Measurements from ENCODE around the gene AFAP1.

AFAP1 gene, protein sequence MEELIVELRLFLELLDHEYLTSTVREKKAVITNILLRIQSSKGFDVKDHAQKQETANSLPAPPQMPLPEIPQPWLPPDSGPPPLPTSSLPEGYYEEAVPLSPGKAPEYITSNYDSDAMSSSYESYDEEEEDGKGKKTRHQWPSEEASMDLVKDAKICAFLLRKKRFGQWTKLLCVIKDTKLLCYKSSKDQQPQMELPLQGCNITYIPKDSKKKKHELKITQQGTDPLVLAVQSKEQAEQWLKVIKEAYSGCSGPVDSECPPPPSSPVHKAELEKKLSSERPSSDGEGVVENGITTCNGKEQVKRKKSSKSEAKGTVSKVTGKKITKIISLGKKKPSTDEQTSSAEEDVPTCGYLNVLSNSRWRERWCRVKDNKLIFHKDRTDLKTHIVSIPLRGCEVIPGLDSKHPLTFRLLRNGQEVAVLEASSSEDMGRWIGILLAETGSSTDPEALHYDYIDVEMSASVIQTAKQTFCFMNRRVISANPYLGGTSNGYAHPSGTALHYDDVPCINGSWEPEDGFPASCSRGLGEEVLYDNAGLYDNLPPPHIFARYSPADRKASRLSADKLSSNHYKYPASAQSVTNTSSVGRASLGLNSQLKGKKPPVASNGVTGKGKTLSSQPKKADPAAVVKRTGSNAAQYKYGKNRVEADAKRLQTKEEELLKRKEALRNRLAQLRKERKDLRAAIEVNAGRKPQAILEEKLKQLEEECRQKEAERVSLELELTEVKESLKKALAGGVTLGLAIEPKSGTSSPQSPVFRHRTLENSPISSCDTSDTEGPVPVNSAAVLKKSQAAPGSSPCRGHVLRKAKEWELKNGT

DNA sequence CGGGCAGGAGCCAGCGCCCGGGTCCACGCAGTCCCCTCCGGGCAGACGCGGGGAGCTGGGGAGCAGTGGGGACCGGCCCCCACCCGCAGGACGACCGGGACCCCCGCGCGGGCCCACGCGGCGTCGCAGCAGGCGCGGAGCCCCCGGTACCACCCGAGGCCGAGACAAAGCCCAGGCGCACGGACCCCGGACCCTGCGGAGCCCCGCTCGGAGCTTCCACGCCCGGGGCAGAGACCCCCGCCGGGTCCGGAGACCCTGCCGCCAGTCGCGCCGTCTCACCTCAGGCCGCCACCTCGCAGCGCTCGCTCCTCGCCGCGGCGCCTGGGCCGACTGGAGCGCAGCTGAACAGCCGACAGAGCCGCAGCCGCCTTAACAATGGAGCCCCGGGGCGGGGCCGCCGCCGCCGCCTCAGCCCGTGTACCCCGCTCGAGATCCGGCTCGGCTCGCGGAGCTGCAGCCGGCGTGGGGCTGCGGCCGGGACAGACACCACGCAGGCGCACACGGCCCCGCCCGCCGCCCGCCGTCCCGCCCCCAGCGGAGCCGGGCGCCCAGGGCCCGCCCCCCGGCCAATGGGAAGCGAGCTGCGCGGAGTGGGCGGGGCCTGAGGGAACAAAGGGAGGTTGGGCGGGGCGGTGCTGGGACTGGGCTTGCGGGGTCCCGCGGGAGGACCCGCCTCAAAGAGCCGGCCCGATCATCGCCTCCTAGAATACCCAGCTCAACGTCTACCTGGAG, at the start of gene AFAP1:
AFAP1 (minus strand) TSS at position 485 of the 732 bp plus-strand sequence. CDS start 67,783 bp downstream, outside the sequence.
- peaks cover 7 to 12% of the 10 kb centered on the region in 2 donors for H3K4me1 ChIP-seq (ENCODE audit: control insufficient read depth in 2 of 2, insufficient read depth in 2 of 2, low read length in 2 of 2)
- H3K9ac ChIP-seq (ENCODE audit: low read depth in 1 of 2, low read length in 2 of 2), result peak within 1 kb of the TSS; percentile 85 to 94
- H3K4me3 ChIP-seq (ENCODE audit: low read length in 2 of 2), result peak within 1 kb of the TSS; percentile 83 to 84
- H3K36me3 ChIP-seq (ENCODE audit: control insufficient read depth in 2 of 2, insufficient read depth in 2 of 2, low read length in 2 of 2), result no peaks in the 10 kb centered on the region
- no peaks in the 10 kb centered on the region for H3K9me3 ChIP-seq (ENCODE audit: control insufficient read depth in 2 of 2, low read length in 2 of 2)
- no peaks in the 10 kb centered on the region for H3K27me3 ChIP-seq (ENCODE audit: control insufficient read depth in 2 of 2, insufficient read depth in 2 of 2, low read length in 2 of 2)
- H3K27ac ChIP-seq (ENCODE audit: low read depth in 2 of 2, low read length in 2 of 2), result peak within 1 kb of the TSS; percentile 88 to 92

DNA sequence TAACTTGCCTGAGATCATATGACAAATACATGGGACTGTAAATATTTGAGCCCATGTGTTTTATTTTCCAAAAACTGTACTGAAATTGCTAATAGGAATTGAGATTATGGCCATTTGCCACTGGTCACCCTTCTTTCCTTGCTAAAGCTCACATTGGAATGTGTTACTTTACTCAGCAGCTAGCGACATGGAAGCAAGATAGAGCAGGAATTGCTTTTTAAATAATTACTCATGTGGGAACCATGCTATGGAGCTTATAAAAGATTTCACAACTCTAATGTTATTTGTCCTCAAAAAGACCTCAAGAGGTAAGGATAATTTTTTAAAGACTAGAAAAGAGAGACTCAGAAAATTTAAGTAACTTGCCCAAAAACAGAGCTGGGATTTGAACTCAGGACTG, 48.8 kb upstream of the AFAP1 start:
- Histone ChIP-seq H3K9ac (ENCODE audit: low read depth in 1 of 2, low read length in 2 of 2) (no peak overlapping the region), H3K9me3 (ENCODE audit: control insufficient read depth in 2 of 2, low read length in 2 of 2) (no peaks in the 10 kb centered on the region), H3K36me3 (ENCODE audit: control insufficient read depth in 2 of 2, insufficient read depth in 2 of 2, low read length in 2 of 2) (no peaks in the 10 kb centered on the region), H3K4me1 (ENCODE audit: control insufficient read depth in 2 of 2, insufficient read depth in 2 of 2, low read length in 2 of 2) (peaks cover 6 to 14% of the 10 kb centered on the region in 2 donors), H3K27me3 (ENCODE audit: control insufficient read depth in 2 of 2, insufficient read depth in 2 of 2, low read length in 2 of 2) (no peaks in the 10 kb centered on the region), H3K4me3 (ENCODE audit: low read length in 2 of 2) (no peak overlapping the region), H3K27ac (ENCODE audit: low read depth in 2 of 2, low read length in 2 of 2) (no peak overlapping the region)

DNA sequence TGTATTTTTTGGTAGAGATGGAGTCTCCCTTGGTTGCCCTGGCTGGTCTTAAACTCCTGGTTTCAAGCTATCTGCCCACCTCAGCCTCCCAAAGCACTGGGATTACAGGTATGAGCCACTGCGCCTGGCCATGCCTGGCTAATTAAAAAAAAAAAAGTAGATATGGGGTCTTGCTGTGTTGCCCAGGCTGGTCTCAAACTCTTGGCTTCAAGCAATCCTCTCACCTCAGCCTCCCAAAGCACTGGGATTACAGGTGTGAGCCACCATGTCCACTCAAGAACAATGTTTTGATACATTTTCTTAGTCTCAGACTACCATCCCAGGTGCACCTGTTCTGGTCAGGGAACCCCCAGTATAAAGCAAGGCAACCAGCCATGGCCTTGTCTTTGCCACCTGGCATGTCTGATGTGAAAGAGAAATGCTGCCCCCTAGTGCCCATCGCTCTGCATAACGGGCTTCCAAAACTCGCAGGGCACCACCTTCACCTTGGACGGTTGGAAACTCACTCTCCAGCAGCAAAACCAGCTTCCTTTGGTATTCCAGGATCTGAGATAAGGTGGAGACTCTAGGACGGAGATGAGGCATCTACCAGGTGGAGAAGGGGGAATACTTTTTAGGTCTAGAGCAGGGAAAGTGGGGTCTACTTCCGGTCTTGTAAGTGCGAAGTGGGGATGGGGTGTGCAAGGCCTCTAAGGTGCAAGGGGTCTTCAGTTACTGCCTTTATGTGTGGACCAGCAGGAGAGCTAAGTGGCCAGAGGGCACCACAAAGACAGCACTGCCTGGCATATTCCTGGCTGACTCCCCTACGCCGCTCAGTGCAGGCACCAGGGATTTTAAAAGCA, 47.7 kb upstream of the AFAP1 start:
- no peak overlapping the region for H3K9ac ChIP-seq (ENCODE audit: low read depth in 1 of 2, low read length in 2 of 2)
- H3K9me3 ChIP-seq (ENCODE audit: control insufficient read depth in 2 of 2, low read length in 2 of 2), result no peaks in the 10 kb centered on the region
- H3K27me3 ChIP-seq (ENCODE audit: control insufficient read depth in 2 of 2, insufficient read depth in 2 of 2, low read length in 2 of 2), result no peaks in the 10 kb centered on the region
- H3K27ac ChIP-seq (ENCODE audit: low read depth in 2 of 2, low read length in 2 of 2), result no peak overlapping the region
- H3K36me3 ChIP-seq (ENCODE audit: control insufficient read depth in 2 of 2, insufficient read depth in 2 of 2, low read length in 2 of 2), result no peaks in the 10 kb centered on the region
- H3K4me3 ChIP-seq (ENCODE audit: low read length in 2 of 2), result no peak overlapping the region
- peaks cover 12 to 21% of the 10 kb centered on the region in 2 donors for H3K4me1 ChIP-seq (ENCODE audit: control insufficient read depth in 2 of 2, insufficient read depth in 2 of 2, low read length in 2 of 2)

DNA sequence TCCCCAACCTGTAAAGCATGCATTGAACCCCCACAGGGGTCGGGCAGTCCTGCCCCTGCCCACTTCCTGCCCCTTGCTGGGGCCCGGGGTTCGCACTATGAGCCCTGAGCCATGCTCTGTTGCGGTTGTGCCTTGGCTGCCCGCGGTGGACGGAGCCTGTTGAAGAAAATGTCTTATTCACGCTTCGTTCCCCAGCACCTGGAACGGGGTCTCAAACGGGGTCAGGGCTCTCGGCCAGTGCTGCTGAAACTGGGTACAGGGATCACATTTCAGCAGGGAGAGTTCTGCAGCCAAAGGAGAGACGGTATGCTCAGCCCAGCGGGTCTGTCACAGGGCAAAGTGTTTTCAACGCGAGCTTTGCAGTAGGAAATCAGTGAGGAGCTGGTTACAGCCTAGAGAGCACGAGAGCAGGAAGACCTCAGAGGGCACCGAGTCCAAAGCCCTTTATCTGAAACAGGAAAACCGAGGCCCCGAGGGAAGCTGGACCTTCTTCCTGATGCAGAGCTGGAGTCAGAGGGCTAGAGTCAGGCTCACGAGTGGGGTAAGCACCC, 46.3 kb upstream of the AFAP1 start:
- H3K9ac ChIP-seq (ENCODE audit: low read depth in 1 of 2, low read length in 2 of 2), result no peak overlapping the region
- H3K9me3 ChIP-seq (ENCODE audit: control insufficient read depth in 2 of 2, low read length in 2 of 2), result no peaks in the 10 kb centered on the region
- H3K4me3 ChIP-seq (ENCODE audit: low read length in 2 of 2), result no peak overlapping the region
- H3K27ac ChIP-seq (ENCODE audit: low read depth in 2 of 2, low read length in 2 of 2), result no peak overlapping the region
- no peaks in the 10 kb centered on the region for H3K36me3 ChIP-seq (ENCODE audit: control insufficient read depth in 2 of 2, insufficient read depth in 2 of 2, low read length in 2 of 2)
- H3K4me1 ChIP-seq (ENCODE audit: control insufficient read depth in 2 of 2, insufficient read depth in 2 of 2, low read length in 2 of 2), result peaks cover 22 to 34% of the 10 kb centered on the region in 2 donors
- H3K27me3 ChIP-seq (ENCODE audit: control insufficient read depth in 2 of 2, insufficient read depth in 2 of 2, low read length in 2 of 2), result no peaks in the 10 kb centered on the region

DNA sequence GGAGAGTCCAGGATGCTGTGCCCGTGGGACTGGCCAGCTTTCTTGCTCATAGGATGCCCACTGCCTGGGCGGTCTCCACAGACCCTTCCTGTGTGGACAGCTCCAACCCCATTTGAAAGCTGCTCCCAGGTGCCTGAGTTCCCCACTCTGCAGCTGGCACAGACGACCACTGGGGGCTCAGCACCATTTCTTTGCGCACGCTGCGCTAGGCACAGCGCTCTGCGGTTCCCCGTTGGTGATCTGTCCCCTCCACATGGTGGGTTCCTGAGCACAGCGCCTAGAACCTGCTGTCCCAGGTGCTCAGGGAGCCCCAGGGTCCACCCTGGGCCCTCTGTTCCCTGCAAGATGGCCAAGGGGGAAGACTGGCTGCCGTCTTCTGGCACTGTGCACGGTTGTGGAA, 45.4 kb upstream of the AFAP1 start:
- Histone ChIP-seq H3K4me3 (ENCODE audit: low read length in 2 of 2) (no peak overlapping the region), H3K27me3 (ENCODE audit: control insufficient read depth in 2 of 2, insufficient read depth in 2 of 2, low read length in 2 of 2) (no peaks in the 10 kb centered on the region), H3K27ac (ENCODE audit: low read depth in 2 of 2, low read length in 2 of 2) (no peak overlapping the region), H3K9me3 (ENCODE audit: control insufficient read depth in 2 of 2, low read length in 2 of 2) (no peaks in the 10 kb centered on the region), H3K9ac (ENCODE audit: low read depth in 1 of 2, low read length in 2 of 2) (peak overlapping the region in 1 of 2 donors; percentile 61), H3K4me1 (ENCODE audit: control insufficient read depth in 2 of 2, insufficient read depth in 2 of 2, low read length in 2 of 2) (peaks cover 25 to 36% of the 10 kb centered on the region in 2 donors), H3K36me3 (ENCODE audit: control insufficient read depth in 2 of 2, insufficient read depth in 2 of 2, low read length in 2 of 2) (no peaks in the 10 kb centered on the region)

DNA sequence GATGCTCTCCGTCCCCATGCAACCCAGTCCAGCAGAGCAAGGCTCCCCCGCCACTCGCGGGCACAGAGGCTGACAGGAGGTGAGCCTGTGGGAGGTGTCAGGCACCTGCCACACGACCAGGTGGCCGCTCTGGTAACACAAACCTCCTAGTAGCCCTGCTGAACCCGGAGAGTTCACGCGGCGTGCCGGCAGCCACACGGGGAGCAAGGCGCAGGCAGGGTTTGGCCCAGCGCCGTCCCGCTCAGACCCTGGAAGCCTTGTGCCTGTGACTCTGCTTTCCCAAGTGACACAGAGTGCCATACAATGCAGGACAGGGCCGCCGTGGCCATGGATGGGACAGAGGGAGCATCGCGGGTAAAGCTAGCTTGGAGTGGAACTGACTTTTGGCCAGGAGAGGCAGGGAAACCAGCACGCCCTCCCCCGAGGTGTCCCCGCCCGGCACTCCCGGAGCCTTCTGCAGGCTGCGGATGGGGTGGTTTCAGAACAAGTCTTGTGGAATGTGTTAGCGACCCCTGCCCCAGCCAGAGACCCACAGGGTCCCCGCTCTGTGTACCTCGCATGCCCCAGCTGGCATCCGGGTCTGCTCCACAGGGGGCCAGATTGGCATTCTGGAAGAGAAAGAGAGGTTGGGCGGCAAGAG, 44.7 kb upstream of the AFAP1 start:
- H3K9ac ChIP-seq (ENCODE audit: low read depth in 1 of 2, low read length in 2 of 2), result peak overlapping the region in 1 of 2 donors; percentile 61
- H3K4me1 ChIP-seq (ENCODE audit: control insufficient read depth in 2 of 2, insufficient read depth in 2 of 2, low read length in 2 of 2), result peaks cover 31 to 42% of the 10 kb centered on the region in 2 donors
- H3K27ac ChIP-seq (ENCODE audit: low read depth in 2 of 2, low read length in 2 of 2), result peak overlapping the region in 1 of 2 donors; percentile 21
- H3K9me3 ChIP-seq (ENCODE audit: control insufficient read depth in 2 of 2, low read length in 2 of 2), result no peaks in the 10 kb centered on the region
- no peaks in the 10 kb centered on the region for H3K36me3 ChIP-seq (ENCODE audit: control insufficient read depth in 2 of 2, insufficient read depth in 2 of 2, low read length in 2 of 2)
- H3K4me3 ChIP-seq (ENCODE audit: low read length in 2 of 2), result peak overlapping the region in 1 of 2 donors; percentile 46
- no peaks in the 10 kb centered on the region for H3K27me3 ChIP-seq (ENCODE audit: control insufficient read depth in 2 of 2, insufficient read depth in 2 of 2, low read length in 2 of 2)

DNA sequence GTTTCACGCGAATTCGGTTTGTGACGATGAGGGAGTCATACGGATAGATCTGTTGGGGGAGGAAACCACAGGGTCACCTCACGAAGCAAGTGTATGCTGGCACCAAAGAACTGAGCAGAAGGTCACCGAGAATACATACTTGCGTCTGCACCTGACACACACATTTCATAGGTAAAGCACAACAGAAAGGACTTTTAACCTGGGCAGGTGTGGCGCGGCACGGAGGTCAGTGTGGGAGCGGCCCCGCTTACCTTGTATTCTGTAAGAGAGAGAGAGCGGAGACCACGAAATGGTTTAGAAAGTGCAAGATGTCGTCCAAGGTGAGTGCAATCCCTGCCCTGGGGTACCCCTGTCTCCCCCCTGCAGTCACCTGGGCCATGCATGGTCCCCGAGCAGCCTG, 43.6 kb upstream of the AFAP1 start:
- no peaks in the 10 kb centered on the region for H3K9me3 ChIP-seq (ENCODE audit: control insufficient read depth in 2 of 2, low read length in 2 of 2)
- H3K27me3 ChIP-seq (ENCODE audit: control insufficient read depth in 2 of 2, insufficient read depth in 2 of 2, low read length in 2 of 2), result no peaks in the 10 kb centered on the region
- peak overlapping the region; percentile 52 to 66 for H3K27ac ChIP-seq (ENCODE audit: low read depth in 2 of 2, low read length in 2 of 2)
- H3K36me3 ChIP-seq (ENCODE audit: control insufficient read depth in 2 of 2, insufficient read depth in 2 of 2, low read length in 2 of 2), result no peaks in the 10 kb centered on the region
- peaks cover 36 to 54% of the 10 kb centered on the region in 2 donors for H3K4me1 ChIP-seq (ENCODE audit: control insufficient read depth in 2 of 2, insufficient read depth in 2 of 2, low read length in 2 of 2)
- H3K9ac ChIP-seq (ENCODE audit: low read depth in 1 of 2, low read length in 2 of 2), result peak overlapping the region in 1 of 2 donors; percentile 44
- H3K4me3 ChIP-seq (ENCODE audit: low read length in 2 of 2), result peak overlapping the region; percentile 46 to 53

DNA sequence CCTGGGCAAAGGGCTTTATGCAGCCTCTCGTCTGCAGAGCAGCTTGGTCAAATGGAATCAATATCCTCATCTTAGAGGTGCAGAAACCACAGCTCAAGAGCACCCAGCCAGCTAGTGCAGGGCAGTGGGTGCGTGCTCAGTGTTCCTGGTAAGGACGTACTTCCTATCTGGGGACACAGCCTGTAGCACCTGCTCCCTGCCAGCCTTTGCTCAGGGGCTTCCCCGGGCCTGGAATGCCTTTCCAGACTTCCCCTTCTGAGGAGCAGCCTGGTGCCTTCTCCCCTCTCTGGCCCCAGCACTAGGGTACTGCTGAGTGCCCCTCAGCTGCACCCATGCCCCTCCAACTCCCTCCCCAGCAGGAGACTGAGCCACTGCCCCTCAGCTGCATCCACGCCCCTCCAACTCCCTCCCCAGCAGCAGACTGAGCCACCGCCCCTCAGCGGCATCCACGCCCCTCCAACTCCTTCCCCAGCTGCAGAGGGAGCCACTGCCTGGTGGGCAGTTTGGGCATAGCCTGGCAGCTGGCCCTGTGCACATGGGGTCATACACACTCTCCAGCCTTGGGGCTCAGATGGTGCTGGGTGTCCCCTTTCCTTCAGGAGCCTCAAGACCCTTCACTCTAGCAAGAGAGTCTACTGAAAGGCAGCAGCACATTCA, 42.2 kb upstream of the AFAP1 start:
- H3K4me3 ChIP-seq (ENCODE audit: low read length in 2 of 2), result peak overlapping the region in 1 of 2 donors; percentile 39
- peak overlapping the region; percentile 34 to 56 for H3K9ac ChIP-seq (ENCODE audit: low read depth in 1 of 2, low read length in 2 of 2)
- H3K4me1 ChIP-seq (ENCODE audit: control insufficient read depth in 2 of 2, insufficient read depth in 2 of 2, low read length in 2 of 2), result peaks cover 40 to 66% of the 10 kb centered on the region in 2 donors

More for the DNA sequence above, 42.2 kb upstream of the AFAP1 start:
- peak overlapping the region; percentile 21 to 39 for H3K27ac ChIP-seq (ENCODE audit: low read depth in 2 of 2, low read length in 2 of 2)
- no peaks in the 10 kb centered on the region for H3K27me3 ChIP-seq (ENCODE audit: control insufficient read depth in 2 of 2, insufficient read depth in 2 of 2, low read length in 2 of 2)
- no peaks in the 10 kb centered on the region for H3K9me3 ChIP-seq (ENCODE audit: control insufficient read depth in 2 of 2, low read length in 2 of 2)
- H3K36me3 ChIP-seq (ENCODE audit: control insufficient read depth in 2 of 2, insufficient read depth in 2 of 2, low read length in 2 of 2), result no peaks in the 10 kb centered on the region

Data from mucosa of rectum (tissue), 2 donors.